Heart left ventricle (tissue), 13 donors: ENCODE data around the gene INPP4B.

Source experiments
- POLR2A ChIP-seq, 2 donors: fragments of 450-650 bp; IDR thresholded peaks; one replicate each; pipeline ENCODE4 v1.6.1; 2017; ENCODE audit warnings: antibody characterized with exemption in 2 of 2, mild to moderate bottlenecking in 2 of 2, moderate library complexity in 2 of 2
- TF ChIP-seq, protein P1 (sequence below), 12 donors: fragments of 200-600 bp; sonication (generic) in 4 of 12; IDR thresholded peaks; one replicate each; pipeline versions ENCODE4 v1.5.0 to v1.8.0; 2018 to 2022; ENCODE audit warnings: antibody characterized with exemption in 12 of 12, mild to moderate bottlenecking in 5 of 12
- donor health status: ischemic (EF 13 %, LVEDD 7.1; RV severe dilation, severe dysfunction).
- donor health status: DM: no; HTN: yes; CAD: no.
- donor health status: DM: no; HTN: no; CAD: no.
- donor health status: ischemic (EF 25% LVEDD 6.9; RV normal size, moderate dysfunction).
- donor health status: ischemic (EF 25% LVEDD 5.7; RV mildly dilated, moderate dysfunction).
- donor health status: ischemic (EF 35%, LVEDD 5.7; RV mildly dilated, moderate dysfunction).
- donor health status: nonischemic (EF 11% LVEDD 7.7; RV severe dilation, severe dysfunction).
- donor health status: DM: yes; HTN: yes; CAD: no.
- donor health status: PGD.
- donor health status: ischemic (EF 29% LVEDD 5.4; RV normal size, mild dysfunction).
- donor health status: nonischemic (EF 23%, LVEDD 6.1; RV moderate dilation, normal function).

DNA sequence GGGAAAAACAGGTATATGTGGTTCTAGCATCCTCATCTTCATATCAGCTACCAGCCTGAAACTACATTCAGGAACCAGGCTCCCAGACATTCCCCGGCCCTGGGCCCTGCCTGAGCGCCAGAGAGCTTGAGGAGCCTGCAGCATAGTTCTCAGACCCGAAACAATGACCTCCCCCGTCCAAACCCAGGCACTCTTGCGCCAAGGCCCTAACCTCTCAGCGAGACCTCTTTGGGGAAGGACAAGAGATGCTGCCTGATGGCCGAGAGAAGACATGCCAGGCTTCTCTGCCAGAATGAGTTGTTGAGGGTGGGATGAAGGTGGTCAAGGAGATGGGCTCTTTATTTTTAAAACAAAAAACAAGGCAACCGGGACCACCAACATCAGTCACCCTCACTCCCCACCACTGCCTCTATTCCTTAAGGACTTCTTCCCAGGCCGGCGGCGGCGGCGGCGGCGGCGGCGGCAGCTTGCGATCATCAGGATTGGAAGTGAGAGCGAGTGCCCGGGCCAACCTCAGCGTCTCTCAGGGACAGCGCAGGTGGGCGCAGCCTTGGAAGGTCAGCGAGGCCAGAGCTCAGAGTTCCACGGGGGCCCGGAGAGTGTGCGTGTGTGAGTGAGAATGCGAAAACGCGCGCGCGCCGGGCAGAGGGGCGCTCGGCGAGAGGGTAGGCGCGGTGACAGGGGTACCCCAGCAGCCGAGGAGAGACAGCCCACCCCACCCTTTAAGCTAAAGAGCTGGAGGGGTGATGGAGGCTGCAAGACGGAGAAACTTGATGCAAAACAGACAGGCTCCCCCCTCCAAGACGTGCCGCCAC, 601 bp downstream of the INPP4B start:
- TF ChIP-seq, protein P1, sequence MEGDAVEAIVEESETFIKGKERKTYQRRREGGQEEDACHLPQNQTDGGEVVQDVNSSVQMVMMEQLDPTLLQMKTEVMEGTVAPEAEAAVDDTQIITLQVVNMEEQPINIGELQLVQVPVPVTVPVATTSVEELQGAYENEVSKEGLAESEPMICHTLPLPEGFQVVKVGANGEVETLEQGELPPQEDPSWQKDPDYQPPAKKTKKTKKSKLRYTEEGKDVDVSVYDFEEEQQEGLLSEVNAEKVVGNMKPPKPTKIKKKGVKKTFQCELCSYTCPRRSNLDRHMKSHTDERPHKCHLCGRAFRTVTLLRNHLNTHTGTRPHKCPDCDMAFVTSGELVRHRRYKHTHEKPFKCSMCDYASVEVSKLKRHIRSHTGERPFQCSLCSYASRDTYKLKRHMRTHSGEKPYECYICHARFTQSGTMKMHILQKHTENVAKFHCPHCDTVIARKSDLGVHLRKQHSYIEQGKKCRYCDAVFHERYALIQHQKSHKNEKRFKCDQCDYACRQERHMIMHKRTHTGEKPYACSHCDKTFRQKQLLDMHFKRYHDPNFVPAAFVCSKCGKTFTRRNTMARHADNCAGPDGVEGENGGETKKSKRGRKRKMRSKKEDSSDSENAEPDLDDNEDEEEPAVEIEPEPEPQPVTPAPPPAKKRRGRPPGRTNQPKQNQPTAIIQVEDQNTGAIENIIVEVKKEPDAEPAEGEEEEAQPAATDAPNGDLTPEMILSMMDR (IDR thresholded peaks at IDR 0.05), result no peak
- no peak for TF ChIP-seq POLR2A (IDR thresholded peaks at IDR 0.05)
